ENCODE measurements around the gene CLTRN. TPM values are rescaled to one million over a fixed set of nuclear protein-coding genes. Genes with fewer than 3 reads are reported as not detected.
A peak's percentile ranks its signal among the peaks of the same experiment; 100 is the strongest.
"Not testable (repeated sequence)": the region's sequence is repeated elsewhere in the genome, so short reads cannot be mapped to it uniquely, and the experiment has no call there.

The CLTRN gene
- 1.7 and 2.1 TPM in 2 replicates for total RNA-seq (2022)
- percentile 32 among the genes with signal in this experiment for Bru-seq, nascent RNA
- percentile 55 among the genes with signal in this experiment for BruChase-seq, experiment 1, labeled RNA remaining after a 2-hour chase
- BruChase-seq, experiment 2, labeled RNA remaining after a 6-hour chase: percentile 69 among the genes with signal in this experiment
- long read RNA-seq, partial matches to known transcripts: 0 of 4 reads
- long read RNA-seq, other reads (novel, unspliced or antisense): 0 of 4 reads

GRCh38 chrX:15664487-15665444 lies at the start of gene CLTRN:
CLTRN (minus strand) TSS chrX:15664805; CDS start chrX:15664775, 30 bp downstream.
- Mint-ChIP-seq H3K4me3 (ENCODE audit: unreplicated experiment) (peak within 1 kb of the TSS; percentile 27), H3K27me3 (ENCODE audit: insufficient read depth, unreplicated experiment) (no peaks in the 10 kb centered on the region), H3K9me3 (ENCODE audit: unreplicated experiment) (no peaks in the 10 kb centered on the region), H3K27ac (ENCODE audit: unreplicated experiment) (no peak within 1 kb of the TSS), H3K36me3 (ENCODE audit: insufficient read depth, unreplicated experiment) (peaks cover 4% of the 10 kb centered on the region), H3K4me1 (ENCODE audit: low read depth, unreplicated experiment) (peaks cover 13% of the 10 kb centered on the region)
- no peaks in the 10 kb centered on the region for H3K36me3 ChIP-seq (ENCODE audit: control insufficient read depth, insufficient read depth, low read length)
- no peak for DNase-seq
- ChIA-PET CTCF (no interaction called here), POLR2A (no interaction called here)
- intact Hi-C loops (cut with micrococcal nuclease; ENCODE audit: unreplicated experiment): no loop called here
- TF ChIP-seq CTCF (IDR thresholded peaks at IDR 0.05; ENCODE audit: insufficient read depth in 1 of 2, low read depth in 1 of 2, low read length in 1 of 2, severe bottlenecking in 1 of 2, unreplicated experiment in 1 of 2): no peak
- BruUV-seq (replicated peaks): no TSS peak
- H3K9me3 ChIP-seq: no peaks in the 10 kb centered on the region
- H3K27me3 ChIP-seq (replicated peaks; ENCODE audit: control insufficient read depth, insufficient read depth, low read length): no peaks in the 10 kb centered on the region
- 0 out of 2 replicates have a peak, but pooled peaks cover 4% of the 10 kb centered on the region for H3K4me1 ChIP-seq
- no peak within 1 kb of the TSS for H3K4me3 ChIP-seq (ENCODE audit: low read depth, low read length)

- H3K27me3 Mint-ChIP-seq (ENCODE audit: insufficient read depth, unreplicated experiment); H3K4me1 Mint-ChIP-seq (ENCODE audit: low read depth, unreplicated experiment); H3K27ac Mint-ChIP-seq (ENCODE audit: unreplicated experiment); H3K36me3 ChIP-seq (ENCODE audit: control insufficient read depth, insufficient read depth, low read length); DNase-seq; BruUV-seq (replicated peaks); CTCF ChIA-PET; H3K27me3 ChIP-seq (replicated peaks; ENCODE audit: control insufficient read depth, insufficient read depth, low read length); H3K4me3 Mint-ChIP-seq (ENCODE audit: unreplicated experiment); H3K4me1 ChIP-seq; intact Hi-C loops (cut with micrococcal nuclease; ENCODE audit: unreplicated experiment); H3K36me3 Mint-ChIP-seq (ENCODE audit: insufficient read depth, unreplicated experiment); H3K4me3 ChIP-seq (ENCODE audit: low read depth, low read length); H3K9me3 Mint-ChIP-seq (ENCODE audit: unreplicated experiment); H3K9me3 ChIP-seq: not testable (repeated sequence)
- POLR2A ChIA-PET: interaction anchor here (0.7 kb wide), 1 partner anchor 1068 kb away, joined by 4 read pairs; no protein-coding TSS in a partner anchor
These were observed 39.7 kb upstream of the CLTRN start for GRCh38 chrX:15704273-15704672.

- H3K4me1 Mint-ChIP-seq (ENCODE audit: low read depth, unreplicated experiment); H3K27me3 Mint-ChIP-seq (ENCODE audit: insufficient read depth, unreplicated experiment); H3K36me3 Mint-ChIP-seq (ENCODE audit: insufficient read depth, unreplicated experiment); POLR2A ChIA-PET; BruUV-seq (replicated peaks); H3K27me3 ChIP-seq (replicated peaks; ENCODE audit: control insufficient read depth, insufficient read depth, low read length); H3K9me3 Mint-ChIP-seq (ENCODE audit: unreplicated experiment); H3K36me3 ChIP-seq (ENCODE audit: control insufficient read depth, insufficient read depth, low read length); intact Hi-C loops (cut with micrococcal nuclease; ENCODE audit: unreplicated experiment); CTCF ChIA-PET; H3K4me1 ChIP-seq; H3K4me3 Mint-ChIP-seq (ENCODE audit: unreplicated experiment); H3K4me3 ChIP-seq (ENCODE audit: low read depth, low read length); H3K9me3 ChIP-seq; H3K27ac Mint-ChIP-seq (ENCODE audit: unreplicated experiment); DNase-seq: not testable (repeated sequence)
These were observed 39.2 kb upstream of the CLTRN start for GRCh38 chrX:15703809-15704208.
